GM21515 (cell line): Measurements from ENCODE around the gene SULT1B1.

Experiments
- ATAC-seq: cut with Tn5 transposase; IDR thresholded peaks from one replicate; pipeline ENCODE4 v1.9.1; 2021; ENCODE audit not compliant: unreplicated experiment

SULT1B1 gene

GRCh38 chr4:69750346-69750745 lies 10.1 kb downstream of the SULT1B1 start:
- no peak for ATAC-seq

GRCh38 chr4:69749771-69750170 lies 10.6 kb downstream of the SULT1B1 start:
- no peak for ATAC-seq

DNA sequence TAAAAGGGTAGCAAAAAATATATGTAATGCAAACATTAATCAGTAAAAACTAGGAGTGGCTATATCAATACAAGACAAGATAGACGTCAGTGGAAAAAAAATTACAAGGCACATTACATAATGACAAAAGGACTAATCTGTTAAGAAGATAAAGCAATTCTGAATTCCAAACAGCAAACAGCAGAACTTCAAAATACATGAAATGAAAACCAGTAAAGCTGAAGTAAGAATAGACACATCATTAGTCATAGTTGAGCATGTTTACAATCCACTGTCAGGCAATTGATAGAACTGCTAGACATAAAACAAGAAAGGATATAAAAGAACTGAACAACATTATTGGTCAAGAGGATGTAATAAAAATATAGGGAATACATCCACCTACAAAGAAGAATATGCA lies 12.2 kb downstream of the SULT1B1 start:
- ATAC-seq, result no peak

DNA sequence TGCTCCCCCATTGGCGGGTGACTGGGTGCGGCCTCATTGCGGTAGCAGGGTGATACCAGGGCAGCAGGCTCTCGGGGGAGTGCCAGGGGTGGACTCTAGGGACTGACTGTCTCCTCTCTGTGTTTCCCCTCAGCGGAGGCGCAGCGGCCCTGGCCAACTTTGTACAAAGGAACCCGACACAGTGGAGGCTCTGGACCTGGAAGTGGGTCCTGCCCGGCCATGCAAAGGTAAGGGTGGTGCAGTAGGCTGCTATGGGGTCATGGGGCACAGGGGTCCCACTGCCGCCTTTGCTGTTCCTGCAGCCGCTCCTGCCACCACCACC lies 16.3 kb downstream of the SULT1B1 start:
- ATAC-seq, result no peak

DNA sequence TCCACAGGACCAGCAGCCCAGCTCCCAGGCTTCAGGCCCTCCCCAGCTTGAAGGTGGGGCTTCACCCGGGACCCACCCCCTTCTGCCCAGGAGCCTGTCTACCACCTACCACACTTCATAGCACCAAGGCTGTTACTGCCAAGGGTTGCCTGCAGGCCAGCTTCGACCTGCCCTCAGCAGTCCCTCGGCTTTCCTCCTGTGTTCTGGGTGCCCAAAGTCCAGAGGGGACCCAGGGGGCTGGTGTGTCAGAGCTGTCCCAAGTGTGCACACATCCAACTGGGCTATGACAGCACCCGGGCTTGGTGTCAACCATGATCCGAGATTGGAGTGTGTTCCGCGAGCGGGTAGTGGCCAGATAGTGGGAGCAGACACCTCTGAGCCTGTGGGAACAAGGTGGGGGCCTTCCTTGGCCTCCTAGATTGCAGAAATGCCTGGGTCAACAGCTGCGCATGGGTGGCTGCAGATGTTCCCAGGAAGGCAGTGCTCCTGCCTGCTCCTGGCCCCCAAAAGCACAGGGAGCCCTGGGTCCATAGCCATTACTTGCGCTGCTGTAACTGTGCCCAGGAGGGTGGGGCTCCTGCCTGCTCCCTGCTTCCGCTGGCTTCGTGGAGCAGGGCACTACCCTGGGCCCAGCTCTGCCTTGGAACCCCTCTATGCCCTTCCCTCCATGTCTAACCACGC lies 16.8 kb downstream of the SULT1B1 start:
- no peak for ATAC-seq

DNA sequence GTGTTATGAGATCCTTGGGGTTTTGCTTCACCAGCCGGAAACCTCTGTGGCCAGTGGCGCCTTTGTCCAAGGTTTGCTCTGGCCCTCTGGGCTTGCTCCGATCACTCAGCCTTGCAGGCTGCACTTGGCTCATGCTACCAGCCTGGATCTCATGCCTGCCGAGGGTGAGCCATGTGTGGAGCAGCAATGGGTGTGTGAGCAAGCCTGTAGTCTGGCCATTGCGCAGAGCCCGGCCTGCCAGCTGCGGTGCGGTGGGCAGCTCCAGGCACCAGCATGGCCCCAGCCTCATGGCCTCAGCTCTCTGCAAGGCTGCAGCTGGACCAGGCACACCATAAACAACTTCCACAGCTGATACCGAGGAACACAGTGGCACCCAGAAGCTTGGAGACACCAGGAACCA lies 17.8 kb downstream of the SULT1B1 start:
- ATAC-seq, result no peak

DNA sequence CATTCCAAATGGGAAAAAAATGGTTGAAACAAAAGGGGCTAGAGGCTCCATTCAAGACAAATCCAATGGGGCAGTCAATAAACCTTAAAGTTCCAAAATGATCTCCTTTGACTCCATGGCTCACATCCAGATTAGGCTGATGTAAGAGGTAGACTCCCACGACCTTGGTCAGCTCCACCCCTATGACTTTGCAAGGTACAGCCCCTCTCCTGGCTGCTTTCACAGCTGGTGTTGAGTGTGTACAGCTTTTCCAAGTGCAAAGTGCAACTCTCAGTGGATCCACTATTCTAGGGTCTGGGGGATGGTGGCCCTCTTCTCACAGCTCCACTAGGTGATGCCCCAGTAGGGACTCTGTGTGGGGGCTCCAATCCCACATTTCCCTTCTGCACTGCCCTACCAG lies 21.5 kb downstream of the SULT1B1 start:
- no peak for ATAC-seq

GRCh38 chr4:69735119-69735518 lies 25.3 kb downstream of the SULT1B1 start:
- ATAC-seq, result no peak

- ATAC-seq, result no peak
These were observed 28.6 kb downstream of the SULT1B1 start for GRCh38 chr4:69731847-69732246.

GRCh38 chr4:69731241-69731640 lies 29.2 kb downstream of the SULT1B1 start:
- no peak for ATAC-seq

DNA sequence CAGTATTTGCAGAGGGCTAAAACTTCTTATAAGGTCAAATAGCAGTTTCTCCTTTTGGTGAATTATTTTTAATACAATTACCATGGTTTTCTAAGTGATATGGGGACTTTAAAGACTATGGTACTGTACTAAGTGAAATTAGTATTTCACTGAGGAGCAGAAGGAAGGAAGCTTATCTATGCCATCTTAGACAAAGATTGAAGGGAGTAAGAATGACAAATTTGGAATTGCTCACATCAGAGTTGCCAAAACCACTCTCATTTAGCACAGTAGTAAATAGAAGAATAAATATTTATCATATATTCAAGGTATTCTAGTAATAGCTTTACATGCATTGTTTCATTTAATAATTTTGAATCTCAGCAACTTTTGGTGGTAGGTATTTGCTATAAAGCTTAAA lies 30.4 kb downstream of the SULT1B1 start:
- ATAC-seq, result no peak

- no peak for ATAC-seq
These were observed 32.5 kb downstream of the SULT1B1 start for GRCh38 chr4:69727926-69728325.

DNA sequence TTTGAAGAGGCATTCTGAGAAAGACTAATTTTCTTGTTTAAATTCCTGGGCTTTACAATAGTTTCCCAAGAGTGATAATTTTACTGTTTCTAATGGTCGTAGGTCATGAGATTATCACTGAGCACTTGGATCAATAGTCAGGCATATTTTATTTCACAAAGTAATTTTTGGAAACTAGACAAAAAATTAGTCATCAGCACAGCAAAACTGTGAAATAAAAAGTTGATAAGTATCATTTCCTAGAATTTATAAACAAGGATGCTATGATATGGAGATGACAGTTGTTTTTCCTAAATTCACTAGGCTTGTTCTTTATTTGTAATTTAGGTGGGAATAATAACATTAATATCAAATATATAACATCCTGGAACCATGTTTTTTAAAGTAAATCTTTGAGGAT lies 33.0 kb downstream of the SULT1B1 start:
- no peak for ATAC-seq

DNA sequence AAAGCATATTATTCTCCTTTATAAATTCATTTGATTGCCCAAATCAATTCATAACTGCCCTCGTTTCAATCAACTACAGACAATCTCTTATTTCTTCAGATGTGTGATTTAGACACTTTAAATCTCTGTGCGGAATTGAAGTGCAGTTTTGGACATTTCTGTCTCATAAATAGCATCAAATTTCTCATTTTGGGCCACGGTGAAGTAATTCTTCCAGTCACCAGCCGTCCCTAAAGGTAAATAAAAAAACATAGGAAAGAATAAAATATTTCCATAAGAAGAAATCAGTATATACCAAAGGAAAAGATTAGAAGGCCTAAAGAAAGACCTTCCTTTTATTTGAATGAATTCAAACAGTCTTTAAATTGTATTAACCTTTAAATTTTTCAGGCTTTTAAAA lies 33.4 kb downstream of the SULT1B1 start:
- ATAC-seq, result no peak

GRCh38 chr4:69718396-69719271 lies 41.8 kb downstream of the SULT1B1 start:
- ATAC-seq, result no peak

DNA sequence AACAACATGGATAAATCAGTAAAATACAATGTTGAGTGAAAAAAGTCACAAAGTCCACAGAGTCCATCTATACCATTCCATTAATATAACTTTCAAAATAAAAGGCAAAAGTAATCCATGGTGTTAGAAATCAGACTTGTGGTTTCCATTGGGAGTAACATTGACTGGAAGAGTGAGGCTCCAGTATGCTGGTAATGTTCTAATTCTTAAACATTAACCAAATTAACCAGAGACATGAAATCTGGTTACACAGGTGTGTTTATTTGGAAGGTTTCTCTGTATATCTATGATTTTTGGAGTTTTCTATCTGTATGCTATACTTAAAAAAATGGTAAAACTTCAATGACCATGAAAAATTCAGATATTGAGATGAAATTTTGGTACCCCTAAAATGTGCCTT lies 42.6 kb downstream of the SULT1B1 start:
- ATAC-seq, result no peak

DNA sequence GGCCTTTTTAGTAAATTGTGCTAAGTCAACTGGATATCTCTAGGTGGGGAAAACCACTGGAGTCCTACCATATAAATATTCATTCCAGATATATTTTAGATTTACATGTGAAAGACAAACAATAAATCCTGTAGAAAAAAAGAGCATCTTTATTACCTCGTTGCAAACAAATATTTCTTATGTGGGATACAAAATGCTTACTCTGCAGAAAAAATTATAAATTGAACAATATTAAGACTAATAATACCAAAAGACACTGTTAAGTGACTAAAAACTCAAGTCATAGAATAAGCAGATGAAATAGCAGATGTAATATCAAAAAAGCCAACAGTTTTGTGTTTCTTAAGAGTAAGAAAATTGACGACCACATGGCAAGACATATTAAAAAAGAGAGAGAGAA lies 43.8 kb downstream of the SULT1B1 start:
- no peak for ATAC-seq

DNA sequence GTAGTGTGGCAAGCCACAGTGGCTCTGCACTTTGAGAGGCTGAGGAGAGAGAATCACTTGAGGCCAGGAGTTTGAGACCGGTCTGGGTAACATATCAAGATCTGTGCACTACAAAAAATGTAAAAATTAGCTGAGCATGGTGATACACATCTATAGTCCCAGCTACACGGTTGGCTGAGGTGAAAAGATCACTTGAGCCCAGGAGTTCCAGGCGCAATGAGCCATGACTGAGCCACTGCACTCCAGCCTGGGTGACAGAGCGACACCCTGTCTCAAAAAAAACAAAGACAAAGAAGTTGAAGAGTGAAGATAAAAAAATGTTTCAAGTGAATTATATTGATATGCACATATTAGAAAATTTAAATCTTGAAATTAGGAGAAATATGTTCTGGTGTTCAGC lies 46.3 kb downstream of the SULT1B1 start:
- ATAC-seq, result no peak

DNA sequence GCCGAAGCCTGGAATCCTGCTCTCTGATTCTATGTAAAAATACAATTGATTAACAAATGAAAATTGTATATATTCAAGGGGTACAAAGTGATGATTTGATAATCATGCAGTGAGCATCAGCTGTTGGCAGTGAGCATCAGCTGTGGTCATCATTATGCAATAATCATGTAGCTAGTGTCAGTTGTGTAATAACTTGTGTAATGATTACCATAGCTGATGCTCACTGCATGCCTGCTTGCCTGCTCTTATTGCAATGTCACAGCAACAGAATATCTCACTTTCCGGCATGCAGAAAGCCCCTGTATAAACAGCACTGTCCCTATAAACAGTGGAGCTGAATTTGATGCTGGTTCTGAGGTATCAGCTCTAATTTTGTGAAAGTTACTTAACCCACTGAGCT lies 46.8 kb downstream of the SULT1B1 start:
- ATAC-seq, result no peak

DNA sequence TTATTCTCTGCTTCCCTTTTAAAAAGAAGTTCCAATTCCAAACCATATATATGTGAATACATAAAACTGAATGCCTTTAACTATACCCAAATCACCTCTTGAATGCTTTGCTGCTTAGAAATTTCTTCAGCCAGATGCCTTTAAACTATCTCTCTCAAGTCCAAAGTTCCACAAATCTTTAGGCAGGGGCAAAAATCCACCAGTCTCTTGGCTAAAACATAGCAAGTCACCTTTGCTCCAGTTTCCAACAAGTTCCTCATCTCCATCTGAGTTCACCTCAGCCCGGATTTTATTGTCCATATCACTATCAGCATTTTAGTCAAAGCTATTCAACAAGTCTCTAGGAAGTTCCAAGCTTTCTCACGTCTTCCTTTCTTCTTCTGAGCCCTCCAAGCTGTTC lies 49.8 kb downstream of the SULT1B1 start:
- no peak for ATAC-seq

GRCh38 chr4:69708211-69708610 lies 52.2 kb downstream of the SULT1B1 start:
- no peak for ATAC-seq

- ATAC-seq, result no peak
These were observed 52.6 kb downstream of the SULT1B1 start for GRCh38 chr4:69707807-69708206.

GRCh38 chr4:69702201-69702600 lies 58.2 kb downstream of the SULT1B1 start:
- ATAC-seq, result no peak
